Lung (tissue), 12 donors: Measurements from ENCODE around the gene POC1A. TPM values are rescaled to one million over a fixed set of nuclear protein-coding genes. Genes with fewer than 3 reads are reported as not detected.

Experiments
- ATAC-seq: fragments of 200-7000 bp; cut with Tn5 transposase; one replicate; pipeline ENCODE4 v1.9.1; 2020; ENCODE audit warnings: moderate number of reproducible peaks; ENCODE audit not compliant: insufficient read depth, low FRiP score
- DNase-seq, 3 donors: peaks; one replicate each; pipeline ENCODE4 v3.0.0-alpha.2; 2013 to 2017
- H3K27ac ChIP-seq, 2 donors: one replicate each; pipeline ENCODE4 v1.5.1; 2013; ENCODE audit warnings: mild to moderate bottlenecking in 2 of 2, moderate library complexity in 2 of 2, control low read depth in 1 of 2, inconsistent platforms in 1 of 2, low read depth in 1 of 2, low read length in 1 of 2
- H3K27me3 ChIP-seq, 3 donors: one replicate each; pipeline ENCODE4 v1.5.1; 2013; ENCODE audit warnings: low read length in 2 of 3; ENCODE audit not compliant: control insufficient read depth in 3 of 3, insufficient read depth in 3 of 3
- H3K36me3 ChIP-seq, 4 donors: one replicate each; pipeline ENCODE4 v1.5.1; 2013; ENCODE audit warnings: low read length in 4 of 4, mild to moderate bottlenecking in 1 of 4, moderate library complexity in 1 of 4; ENCODE audit not compliant: control insufficient read depth in 4 of 4, insufficient read depth in 4 of 4
- H3K4me1 ChIP-seq, 5 donors: one replicate each; pipeline ENCODE4 v1.5.1; 2013; ENCODE audit warnings: low read length in 5 of 5, mild to moderate bottlenecking in 2 of 5, moderate library complexity in 1 of 5; ENCODE audit not compliant: control insufficient read depth in 5 of 5, insufficient read depth in 5 of 5
- H3K4me3 ChIP-seq: one replicate; pipeline ENCODE4 v1.5.1; 2013; ENCODE audit warnings: mild to moderate bottlenecking, control low read depth, moderate library complexity
- H3K9ac ChIP-seq, 2 donors: one replicate each; pipeline ENCODE4 v1.5.1; 2013; ENCODE audit warnings: low read length in 2 of 2, control low read depth in 1 of 2; ENCODE audit not compliant: insufficient read depth in 1 of 2
- H3K9me3 ChIP-seq, 4 donors: one replicate each; pipeline ENCODE4 v1.5.1; 2013; ENCODE audit warnings: low read length in 3 of 4, mild to moderate bottlenecking in 1 of 4, moderate library complexity in 1 of 4; ENCODE audit not compliant: control insufficient read depth in 4 of 4, insufficient read depth in 3 of 4
- WGBS, 2 donors: extraction: QIAGEN DNeasy Blood & Tissue Kit; methylation state at CpG; one replicate each; pipeline ENCODE4 v1.1.7; 2013; 5-methylcytosine and 5-hydroxymethylcytosine counted together
- polyA plus RNA-seq, 2 donors: library from polyadenylated mRNA; stranded (reverse); fragments of 200-250 nt; gene quantifications; one replicate each; pipeline ENCODE4 v1.2.1, GENCODE V29; 2013
- total RNA-seq, 2 donors: library from RNA; depleted of rRNA in 1 of 2; stranded (reverse); fragments of >200 nt in 1 of 2; gene quantifications; one replicate each; pipeline ENCODE4 v1.2.1, GENCODE V29; 2014 to 2021
- TF ChIP-seq, protein P1 (sequence below): IDR thresholded peaks from 2 replicates; pipeline ENCODE4 v1.5.1; 2012; ENCODE audit warnings: mild to moderate bottlenecking; ENCODE audit errors: control extremely low read depth, extremely low read depth
- donor health status: control.
- donor health status: control.
- donor health status: Bipolar disorder and iron deficiency.
- donor health status: healthy.
- donor health status: DM: yes; HTN: yes; CAD: no.

Gene POC1A
- total and polyA plus RNA-seq, 4 donors, result 2.3 to 5.4 (median 4.0) TPM

- Histone ChIP-seq H3K4me3 (no peak overlapping the region), H3K27me3 (no peaks in the 10 kb centered on the region), H3K27ac (peak overlapping the region in 1 of 2 donors; percentile 8), H3K9ac (no peak overlapping the region), H3K36me3 (no peaks in the 10 kb centered on the region), H3K9me3 (no peaks in the 10 kb centered on the region), H3K4me1 (peaks cover 0 to 58% (median 32%) of the 10 kb centered on the region in 5 donors)
- ATAC-seq (peak; percentile 39), DNase-seq (peak; percentile 79 to 87 (median 84))
- TF ChIP-seq, protein P1, sequence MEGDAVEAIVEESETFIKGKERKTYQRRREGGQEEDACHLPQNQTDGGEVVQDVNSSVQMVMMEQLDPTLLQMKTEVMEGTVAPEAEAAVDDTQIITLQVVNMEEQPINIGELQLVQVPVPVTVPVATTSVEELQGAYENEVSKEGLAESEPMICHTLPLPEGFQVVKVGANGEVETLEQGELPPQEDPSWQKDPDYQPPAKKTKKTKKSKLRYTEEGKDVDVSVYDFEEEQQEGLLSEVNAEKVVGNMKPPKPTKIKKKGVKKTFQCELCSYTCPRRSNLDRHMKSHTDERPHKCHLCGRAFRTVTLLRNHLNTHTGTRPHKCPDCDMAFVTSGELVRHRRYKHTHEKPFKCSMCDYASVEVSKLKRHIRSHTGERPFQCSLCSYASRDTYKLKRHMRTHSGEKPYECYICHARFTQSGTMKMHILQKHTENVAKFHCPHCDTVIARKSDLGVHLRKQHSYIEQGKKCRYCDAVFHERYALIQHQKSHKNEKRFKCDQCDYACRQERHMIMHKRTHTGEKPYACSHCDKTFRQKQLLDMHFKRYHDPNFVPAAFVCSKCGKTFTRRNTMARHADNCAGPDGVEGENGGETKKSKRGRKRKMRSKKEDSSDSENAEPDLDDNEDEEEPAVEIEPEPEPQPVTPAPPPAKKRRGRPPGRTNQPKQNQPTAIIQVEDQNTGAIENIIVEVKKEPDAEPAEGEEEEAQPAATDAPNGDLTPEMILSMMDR, result no peak
- 50 to 69% methylated on average over 9 of the region's 9 CpGs for WGBS, 2 donors
These were observed 36.3 kb upstream of the POC1A start for GRCh38 chr3:52190294-52191074.

- no peak for DNase-seq
- H3K4me3 ChIP-seq, result no peak overlapping the region
- TF ChIP-seq, protein P1, result no peak
- H3K27me3 ChIP-seq, result no peaks in the 10 kb centered on the region
- H3K27ac ChIP-seq, result peak overlapping the region in 1 of 2 donors; percentile 21
- no peaks in the 10 kb centered on the region for H3K36me3 ChIP-seq
- H3K4me1 ChIP-seq, result peaks cover 0 to 42% (median 19%) of the 10 kb centered on the region in 5 donors
- no peak for ATAC-seq
- 84 to 89% methylated on average over 1 of the region's 1 CpG for WGBS, 2 donors
- no peaks in the 10 kb centered on the region for H3K9me3 ChIP-seq
- no peak overlapping the region for H3K9ac ChIP-seq
These were observed 34.3 kb upstream of the POC1A start for GRCh38 chr3:52188556-52188955.

DNA sequence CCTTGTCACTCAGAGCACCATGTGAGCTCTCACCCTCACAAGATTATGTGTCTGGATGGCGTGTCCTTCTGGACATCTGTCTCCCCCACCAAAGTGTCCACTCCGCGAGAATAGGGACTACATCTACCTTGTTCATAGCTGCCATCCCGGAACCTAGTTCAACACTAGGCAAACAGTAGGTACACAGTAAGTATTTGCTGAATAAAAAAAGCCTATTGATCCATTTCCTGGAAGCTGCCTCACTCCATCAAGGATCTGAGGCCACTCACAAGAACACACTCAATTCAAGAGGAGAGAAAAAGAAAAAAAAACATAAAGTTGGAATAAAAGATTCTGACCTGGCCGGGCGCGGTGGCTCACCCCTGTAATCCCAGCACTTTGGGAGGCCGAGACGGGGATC is 32.5 kb upstream of the POC1A start:
- Histone ChIP-seq H3K36me3 (no peaks in the 10 kb centered on the region), H3K9me3 (no peaks in the 10 kb centered on the region), H3K4me3 (no peak overlapping the region), H3K27ac (no peak overlapping the region), H3K9ac (no peak overlapping the region), H3K27me3 (no peaks in the 10 kb centered on the region), H3K4me1 (peaks cover 7 to 29% (median 19%) of the 10 kb centered on the region in 5 donors)
- ATAC-seq, result no peak
- 90 to 97% methylated on average over 9 of the region's 9 CpGs for WGBS, 2 donors
- TF ChIP-seq, protein P1, result no peak
- DNase-seq, result no peak
